T-helper 2 cell (primary cell): Measurements from ENCODE around the gene KRT14.
"Not testable (repeated sequence)": the region's sequence is repeated elsewhere in the genome, so short reads cannot be mapped to it uniquely, and the experiment has no call there.

ENCODE experiments used
- DNase-seq, 5 experiments: peaks; one replicate each; pipeline versions ENCODE4 v3.0.0 to v3.0.0-alpha.2; 2012 to 2022

Gene KRT14

GRCh38 chr17:41545829-41546410 lies 40.8 kb downstream of the KRT14 start:
- DNase-seq, result no peak

- no peak for DNase-seq
Observed at GRCh38 chr17:41544935-41545334, 41.8 kb downstream of the KRT14 start.

GRCh38 chr17:41544491-41544892 lies 42.2 kb downstream of the KRT14 start:
- no peak for DNase-seq

- DNase-seq, result not testable (repeated sequence)
Observed at GRCh38 chr17:41542786-41543185, 43.9 kb downstream of the KRT14 start.

GRCh38 chr17:41542357-41542756 lies 44.3 kb downstream of the KRT14 start:
- DNase-seq, result no peak

GRCh38 chr17:41540921-41541625 lies 45.6 kb downstream of the KRT14 start:
- no peak for DNase-seq

GRCh38 chr17:41539979-41540701 lies 46.6 kb downstream of the KRT14 start:
- DNase-seq, result no peak

GRCh38 chr17:41539071-41539492 lies 47.6 kb downstream of the KRT14 start:
- no peak for DNase-seq

GRCh38 chr17:41538565-41538991 lies 48.1 kb downstream of the KRT14 start:
- no peak for DNase-seq

- DNase-seq, result no peak
Observed at GRCh38 chr17:41537990-41538389, 48.7 kb downstream of the KRT14 start.

GRCh38 chr17:41537614-41537954 lies 49.1 kb downstream of the KRT14 start:
- DNase-seq, result no peak

GRCh38 chr17:41536741-41537613 lies 49.7 kb downstream of the KRT14 start:
- DNase-seq, result no peak

GRCh38 chr17:41535764-41536481 lies 50.8 kb downstream of the KRT14 start:
- no peak for DNase-seq

- no peak for DNase-seq
Observed at GRCh38 chr17:41534899-41535546, 51.7 kb downstream of the KRT14 start.

- DNase-seq, result no peak
Observed at GRCh38 chr17:41533613-41534012, 53.1 kb downstream of the KRT14 start.

- no peak for DNase-seq
Observed at GRCh38 chr17:41532947-41533570, 53.6 kb downstream of the KRT14 start.
